ENCODE data around the gene PAM. TPM values are rescaled to one million over a fixed set of nuclear protein-coding genes. Genes with fewer than 3 reads are reported as not detected.

PAM gene
- total RNA-seq, 1 experiment from 2014 or later = 257 TPM

- TF ChIP-seq, protein P1, sequence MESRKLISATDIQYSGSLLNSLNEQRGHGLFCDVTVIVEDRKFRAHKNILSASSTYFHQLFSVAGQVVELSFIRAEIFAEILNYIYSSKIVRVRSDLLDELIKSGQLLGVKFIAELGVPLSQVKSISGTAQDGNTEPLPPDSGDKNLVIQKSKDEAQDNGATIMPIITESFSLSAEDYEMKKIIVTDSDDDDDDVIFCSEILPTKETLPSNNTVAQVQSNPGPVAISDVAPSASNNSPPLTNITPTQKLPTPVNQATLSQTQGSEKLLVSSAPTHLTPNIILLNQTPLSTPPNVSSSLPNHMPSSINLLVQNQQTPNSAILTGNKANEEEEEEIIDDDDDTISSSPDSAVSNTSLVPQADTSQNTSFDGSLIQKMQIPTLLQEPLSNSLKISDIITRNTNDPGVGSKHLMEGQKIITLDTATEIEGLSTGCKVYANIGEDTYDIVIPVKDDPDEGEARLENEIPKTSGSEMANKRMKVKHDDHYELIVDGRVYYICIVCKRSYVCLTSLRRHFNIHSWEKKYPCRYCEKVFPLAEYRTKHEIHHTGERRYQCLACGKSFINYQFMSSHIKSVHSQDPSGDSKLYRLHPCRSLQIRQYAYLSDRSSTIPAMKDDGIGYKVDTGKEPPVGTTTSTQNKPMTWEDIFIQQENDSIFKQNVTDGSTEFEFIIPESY (IDR thresholded peaks at IDR 0.05; ENCODE audit: extremely low read depth, insufficient replicate concordance, low read length) = no peak
These were observed 138.8 kb downstream of the PAM start (continued) for GRCh38 chr5:102893942-102894341.

DNA sequence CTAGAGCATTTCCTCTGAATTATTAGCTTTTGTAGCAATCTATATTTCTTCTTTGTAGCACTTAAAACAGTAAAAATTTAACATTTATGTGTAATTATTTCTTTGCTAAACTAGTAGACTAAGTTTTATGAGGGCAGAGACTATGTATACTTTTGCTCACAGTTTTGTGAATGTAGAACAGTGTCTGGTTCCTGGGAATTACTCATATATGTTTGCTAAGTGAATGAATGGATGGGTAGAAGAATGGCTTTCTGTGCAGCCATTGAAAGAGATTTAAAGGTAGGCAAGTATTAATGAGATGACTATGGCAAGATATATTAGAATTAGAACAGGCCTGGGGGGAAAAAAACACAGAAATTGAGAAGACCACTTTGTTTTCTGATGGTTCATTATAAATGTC is 140.1 kb downstream of the PAM start:
- Histone ChIP-seq H3K27ac (ENCODE audit: low read depth, low read length) (no peak overlapping the region), H3K9me2 (ENCODE audit: insufficient read depth) (no peaks in the 10 kb centered on the region), H3K9me3 (ENCODE audit: control insufficient read depth in 1 of 2, insufficient read depth in 1 of 2, low read depth in 1 of 2, low read length in 2 of 2) (no peaks in the 10 kb centered on the region), H3K4me1 (ENCODE audit: control insufficient read depth in 1 of 2, insufficient read depth in 2 of 2, low read length in 2 of 2) (no peaks in the 10 kb centered on the region), H4K20me1 (ENCODE audit: insufficient read depth) (no peaks in the 10 kb centered on the region), H3K79me2 (ENCODE audit: insufficient read depth, low read length) (peaks cover 83% of the 10 kb centered on the region), H3K36me3 (ENCODE audit: control insufficient read depth in 1 of 2, insufficient read depth in 2 of 2, low read length in 2 of 2) (no peaks in the 10 kb centered on the region; a peak in 1 of 4 replicates), H3K9ac (ENCODE audit: low read length) (no peak overlapping the region), H3K27me3 (ENCODE audit: insufficient read depth, low read length) (no peaks in the 10 kb centered on the region), H3K4me2 (ENCODE audit: low read length) (no peak overlapping the region), H2AFZ (ENCODE audit: low read depth, low read length, poor library complexity, severe bottlenecking) (no peak overlapping the region), H3K4me3 (replicated peaks in 1 of 2; ENCODE audit: low read depth in 1 of 2, low read length in 2 of 2) (no peak overlapping the region)
- RAD21 ChIA-PET (ENCODE audit: low non-redundant PET in 1 of 2, low total read pairs in 2 of 2, uncharacterized antibody in 2 of 2, unreplicated experiment in 2 of 2) = no interaction called here
- CTCF ChIA-PET = no interaction called here
- ATAC-seq (no peak), DNase-seq (ENCODE audit: low read depth, low spot score) (no peak)
- TF ChIP-seq POLR2A (IDR thresholded peaks at IDR 0.05; ENCODE audit: borderline replicate concordance, extremely low read depth, insufficient read depth, insufficient read length) (no peak), EGR1 (IDR thresholded peaks at IDR 0.05; ENCODE audit: low read depth) (no peak), FOSL1 (IDR thresholded peaks at IDR 0.05; ENCODE audit: low read depth) (no peak), EZH2 (IDR thresholded peaks at IDR 0.05) (no peak), YY1 (IDR thresholded peaks at IDR 0.05; ENCODE audit: extremely low read depth, insufficient replicate concordance, low read depth, low read length) (no peak), ZFX (IDR thresholded peaks at IDR 0.05) (no peak), ATF3 (IDR thresholded peaks at IDR 0.05) (no peak), CEBPB (IDR thresholded peaks at IDR 0.05; ENCODE audit: low read depth) (no peak), CBX3 (IDR thresholded peaks at IDR 0.05; ENCODE audit: low read depth) (no peak), POLR2AphosphoS5 (IDR thresholded peaks at IDR 0.05; ENCODE audit: low read depth, low read length) (no peak)
- TF ChIP-seq, protein P2, sequence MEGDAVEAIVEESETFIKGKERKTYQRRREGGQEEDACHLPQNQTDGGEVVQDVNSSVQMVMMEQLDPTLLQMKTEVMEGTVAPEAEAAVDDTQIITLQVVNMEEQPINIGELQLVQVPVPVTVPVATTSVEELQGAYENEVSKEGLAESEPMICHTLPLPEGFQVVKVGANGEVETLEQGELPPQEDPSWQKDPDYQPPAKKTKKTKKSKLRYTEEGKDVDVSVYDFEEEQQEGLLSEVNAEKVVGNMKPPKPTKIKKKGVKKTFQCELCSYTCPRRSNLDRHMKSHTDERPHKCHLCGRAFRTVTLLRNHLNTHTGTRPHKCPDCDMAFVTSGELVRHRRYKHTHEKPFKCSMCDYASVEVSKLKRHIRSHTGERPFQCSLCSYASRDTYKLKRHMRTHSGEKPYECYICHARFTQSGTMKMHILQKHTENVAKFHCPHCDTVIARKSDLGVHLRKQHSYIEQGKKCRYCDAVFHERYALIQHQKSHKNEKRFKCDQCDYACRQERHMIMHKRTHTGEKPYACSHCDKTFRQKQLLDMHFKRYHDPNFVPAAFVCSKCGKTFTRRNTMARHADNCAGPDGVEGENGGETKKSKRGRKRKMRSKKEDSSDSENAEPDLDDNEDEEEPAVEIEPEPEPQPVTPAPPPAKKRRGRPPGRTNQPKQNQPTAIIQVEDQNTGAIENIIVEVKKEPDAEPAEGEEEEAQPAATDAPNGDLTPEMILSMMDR (IDR thresholded peaks at IDR 0.05 in 2 of 3, conservative IDR thresholded peaks at IDR 0.05 in 1 of 3; ENCODE audit: borderline replicate concordance in 1 of 3, insufficient read depth in 1 of 3, low read depth in 2 of 3, low read length in 2 of 3) = no peak
- POLR2A ChIA-PET = no interaction called here
- BruUV-seq (replicated peaks) = no TSS peak
- intact Hi-C loops (cut with micrococcal nuclease) = no loop called here
